ENCODE data around the gene BEAN1.

BEAN1 gene

DNA sequence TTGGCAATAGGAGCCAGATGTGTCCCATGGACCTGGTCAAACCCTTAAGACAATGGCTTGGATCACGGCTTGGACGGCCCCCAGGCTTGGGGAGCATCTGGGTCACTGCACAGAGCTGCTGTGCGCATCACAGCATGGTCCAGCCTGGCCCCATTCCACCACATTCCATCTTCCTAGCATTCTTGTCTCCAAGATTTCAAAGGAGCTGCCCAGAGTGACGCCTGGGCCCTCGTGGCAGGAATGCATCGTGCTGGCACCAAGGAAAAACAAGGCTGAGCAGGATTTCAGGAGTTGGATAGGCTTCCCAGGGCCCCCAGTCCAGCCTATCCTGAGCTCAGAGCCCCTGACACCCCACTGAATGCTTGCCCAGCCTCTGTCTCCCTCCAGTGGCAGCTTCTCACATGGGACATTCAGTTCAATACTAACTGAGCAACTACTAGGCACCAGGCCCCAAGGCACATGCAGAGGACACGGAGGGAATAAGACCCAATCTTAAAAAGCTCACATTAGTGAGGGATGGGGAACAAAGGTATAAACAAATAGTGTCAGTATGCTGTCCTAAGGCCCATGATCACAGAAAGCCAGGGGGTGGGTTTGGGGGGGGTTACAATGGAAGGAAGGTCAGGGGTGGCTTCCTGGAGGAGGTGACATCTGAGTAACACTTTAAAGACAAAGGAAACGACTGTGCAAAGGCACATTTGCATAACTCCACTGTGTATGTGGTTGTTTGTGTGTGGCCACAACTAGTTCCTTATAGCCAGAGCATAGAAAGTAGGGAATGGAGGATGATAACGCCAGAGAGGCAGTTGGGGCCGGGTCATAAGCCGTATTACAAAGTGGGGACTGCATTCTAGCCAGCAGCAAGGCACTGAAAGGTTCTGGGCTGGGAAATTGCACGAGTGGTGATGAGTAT lies 88.8 kb downstream of the BEAN1 start:
- Histone ChIP-seq H3K36me3 (peaks cover 6% of the 10 kb centered on the region), H3K4me3 (ENCODE audit: low read depth in 1 of 2, low read length in 1 of 2) (peak overlapping the region; percentile 68 to 76), H3K4me1 (ENCODE audit: control insufficient read depth in 1 of 2, insufficient read depth in 1 of 2, low read depth in 1 of 2, low read length in 1 of 2) (peaks cover 84 to 94% of the 10 kb centered on the region in 2 experiments), H3K27me3 (no peaks in the 10 kb centered on the region), H3K9me3 (no peaks in the 10 kb centered on the region), H3K27ac (peak overlapping the region; percentile 98)
- peak; percentile 76 for TF ChIP-seq CTCF (IDR thresholded peaks at IDR 0.05)

GRCh38 chr16:66516509-66516807 lies 89.4 kb downstream of the BEAN1 start:
- Histone ChIP-seq H3K27me3 (no peaks in the 10 kb centered on the region), H3K4me3 (ENCODE audit: low read depth in 1 of 2, low read length in 1 of 2) (peak overlapping the region; percentile 68 to 76), H3K4me1 (ENCODE audit: control insufficient read depth in 1 of 2, insufficient read depth in 1 of 2, low read depth in 1 of 2, low read length in 1 of 2) (peaks cover 90 to 97% of the 10 kb centered on the region in 2 experiments), H3K27ac (peak overlapping the region; percentile 98), H3K36me3 (peaks cover 3% of the 10 kb centered on the region), H3K9me3 (no peaks in the 10 kb centered on the region)
- no peak for TF ChIP-seq CTCF (IDR thresholded peaks at IDR 0.05)

- peaks cover 92 to 97% of the 10 kb centered on the region in 2 experiments for H3K4me1 ChIP-seq (ENCODE audit: control insufficient read depth in 1 of 2, insufficient read depth in 1 of 2, low read depth in 1 of 2, low read length in 1 of 2)
- peak overlapping the region; percentile 68 to 76 for H3K4me3 ChIP-seq (ENCODE audit: low read depth in 1 of 2, low read length in 1 of 2)
- peak overlapping the region; percentile 98 for H3K27ac ChIP-seq
- peak; percentile 52 for TF ChIP-seq CTCF (IDR thresholded peaks at IDR 0.05)
- H3K9me3 ChIP-seq, result no peaks in the 10 kb centered on the region
- no peaks in the 10 kb centered on the region for H3K36me3 ChIP-seq
- H3K27me3 ChIP-seq, result no peaks in the 10 kb centered on the region
Measured at GRCh38 chr16:66516808-66517585, 89.9 kb downstream of the BEAN1 start.

- no peaks in the 10 kb centered on the region for H3K36me3 ChIP-seq
- peaks cover 92 to 97% of the 10 kb centered on the region in 2 experiments for H3K4me1 ChIP-seq (ENCODE audit: control insufficient read depth in 1 of 2, insufficient read depth in 1 of 2, low read depth in 1 of 2, low read length in 1 of 2)
- H3K27me3 ChIP-seq, result no peaks in the 10 kb centered on the region
- TF ChIP-seq CTCF (IDR thresholded peaks at IDR 0.05), result no peak
- no peaks in the 10 kb centered on the region for H3K9me3 ChIP-seq
- H3K27ac ChIP-seq, result peak overlapping the region; percentile 98
- peak overlapping the region; percentile 68 to 76 for H3K4me3 ChIP-seq (ENCODE audit: low read depth in 1 of 2, low read length in 1 of 2)
Measured at GRCh38 chr16:66517586-66518263, 90.6 kb downstream of the BEAN1 start.

Data from neutrophil (primary cell).